NB4 (cell line): ENCODE data around the gene PPP1R12B.
"Not testable (repeated sequence)": the region's sequence is repeated elsewhere in the genome, so short reads cannot be mapped to it uniquely, and the experiment has no call there.

Experiments
- MAX ChIP-seq: IDR thresholded peaks from 2 replicates; pipeline ENCODE4 v1.6.1; 2011; ENCODE audit warnings: low read depth, low read length
- POLR2A ChIP-seq: IDR thresholded peaks from 2 replicates; pipeline ENCODE4 v1.6.1; 2011; ENCODE audit warnings: mild to moderate bottlenecking; ENCODE audit not compliant: insufficient read length; ENCODE audit errors: extremely low read depth
- TF ChIP-seq, protein P1 (sequence below): IDR thresholded peaks from one replicate; pipeline ENCODE4 v1.5.1; 2012; ENCODE audit warnings: low read depth, low read length

GRCh38 chr1:202488178-202488649 lies 139.7 kb downstream of the PPP1R12B start:
- TF ChIP-seq, protein P1, sequence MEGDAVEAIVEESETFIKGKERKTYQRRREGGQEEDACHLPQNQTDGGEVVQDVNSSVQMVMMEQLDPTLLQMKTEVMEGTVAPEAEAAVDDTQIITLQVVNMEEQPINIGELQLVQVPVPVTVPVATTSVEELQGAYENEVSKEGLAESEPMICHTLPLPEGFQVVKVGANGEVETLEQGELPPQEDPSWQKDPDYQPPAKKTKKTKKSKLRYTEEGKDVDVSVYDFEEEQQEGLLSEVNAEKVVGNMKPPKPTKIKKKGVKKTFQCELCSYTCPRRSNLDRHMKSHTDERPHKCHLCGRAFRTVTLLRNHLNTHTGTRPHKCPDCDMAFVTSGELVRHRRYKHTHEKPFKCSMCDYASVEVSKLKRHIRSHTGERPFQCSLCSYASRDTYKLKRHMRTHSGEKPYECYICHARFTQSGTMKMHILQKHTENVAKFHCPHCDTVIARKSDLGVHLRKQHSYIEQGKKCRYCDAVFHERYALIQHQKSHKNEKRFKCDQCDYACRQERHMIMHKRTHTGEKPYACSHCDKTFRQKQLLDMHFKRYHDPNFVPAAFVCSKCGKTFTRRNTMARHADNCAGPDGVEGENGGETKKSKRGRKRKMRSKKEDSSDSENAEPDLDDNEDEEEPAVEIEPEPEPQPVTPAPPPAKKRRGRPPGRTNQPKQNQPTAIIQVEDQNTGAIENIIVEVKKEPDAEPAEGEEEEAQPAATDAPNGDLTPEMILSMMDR, result not testable (repeated sequence)
- TF ChIP-seq POLR2A, MAX: not testable (repeated sequence)
